Erythroblast (primary cell): ENCODE data around the gene AARS2.

Source experiments
- GATA1 ChIP-seq: IDR thresholded peaks from 2 replicates; pipeline ENCODE4 v1.6.1; 2011; ENCODE audit warnings: low read depth, mild to moderate bottlenecking, control low read depth, low read length, moderate library complexity
- POLR2A ChIP-seq: IDR thresholded peaks from 2 replicates; pipeline ENCODE4 v1.6.1; 2011; ENCODE audit warnings: mild to moderate bottlenecking, low read length

GRCh38 chr6:44309092-44309491 is 4.1 kb downstream of the AARS2 start:
- no peak for TF ChIP-seq POLR2A
- TF ChIP-seq GATA1: no peak
